ENCODE measurements around the gene BRPF3.

DNA sequence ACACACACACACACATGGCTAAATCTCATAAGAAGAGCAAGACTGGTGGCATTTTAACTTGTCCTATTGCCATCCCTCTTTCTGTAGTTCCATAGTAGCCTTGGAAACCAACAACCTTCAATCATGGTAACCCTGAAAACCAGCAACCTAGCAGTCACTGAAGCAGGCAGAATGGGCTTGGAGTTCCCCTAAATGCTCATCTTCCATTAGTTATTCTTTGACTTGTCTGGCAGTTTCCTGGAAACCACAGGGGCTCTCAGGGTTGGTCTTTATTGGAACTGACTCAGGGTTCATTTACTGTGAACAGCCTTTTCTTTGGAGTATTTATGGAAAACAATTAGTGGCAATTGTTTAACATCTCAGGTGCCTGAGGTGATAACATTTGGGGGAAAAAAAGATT, 19.4 kb upstream of the BRPF3 start:
- no peak for TF ChIP-seq POLR2A (IDR thresholded peaks at IDR 0.05)
- no peak for TF ChIP-seq CTCF (IDR thresholded peaks at IDR 0.05)

Data from Peyer's patch (tissue), 4 donors.